Measurements from ENCODE around the gene TM9SF3. TPM values are rescaled to one million over a fixed set of nuclear protein-coding genes. Genes with fewer than 3 reads are reported as not detected.
"Not testable (repeated sequence)": the region's sequence is repeated elsewhere in the genome, so short reads cannot be mapped to it uniquely, and the experiment has no call there.

Gene TM9SF3
- total RNA-seq, 1 donor from 2014 or later: 109 TPM

DNA sequence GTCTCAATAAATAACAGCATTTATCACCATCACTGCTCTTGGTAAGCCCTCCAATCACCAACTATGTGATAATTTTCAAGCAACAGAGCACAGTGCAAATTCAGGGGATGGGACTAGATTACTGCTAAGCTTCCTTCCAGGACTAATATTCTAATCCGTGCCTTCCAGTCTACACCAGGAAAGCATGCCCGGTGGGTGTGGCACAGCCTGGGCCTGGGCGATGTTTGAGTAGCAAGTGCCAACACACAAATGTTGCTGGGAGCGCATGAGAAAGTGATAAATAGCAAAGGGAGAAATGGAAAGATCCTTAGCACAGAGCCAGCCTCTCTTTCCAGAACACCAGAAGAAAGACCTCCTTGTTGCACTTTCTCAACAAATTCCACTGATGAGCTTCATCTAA, 13.5 kb upstream of the TM9SF3 start:
- no peak for DNase-seq (ENCODE audit: low read depth)

DNA sequence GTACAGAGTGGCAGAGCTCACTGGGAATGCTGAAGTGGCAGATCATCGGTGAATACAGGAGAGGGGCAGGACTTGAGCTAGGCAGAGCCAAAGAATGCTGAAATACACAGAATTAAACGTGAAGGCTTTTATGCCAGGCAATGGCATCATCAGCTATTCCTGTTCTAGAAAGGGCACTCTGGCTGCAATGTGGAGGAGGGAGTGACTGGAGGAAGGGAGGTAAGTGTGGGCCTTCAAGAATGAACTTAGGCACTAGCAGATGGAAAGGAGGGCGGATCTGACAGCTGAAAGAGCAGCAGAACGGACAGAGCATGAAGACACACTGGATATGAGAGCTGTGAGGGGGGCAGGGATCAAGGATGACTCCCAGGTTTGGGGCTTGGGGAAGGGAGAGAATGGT, 12.0 kb upstream of the TM9SF3 start:
- DNase-seq (ENCODE audit: low read depth): peak; percentile 65

DNA sequence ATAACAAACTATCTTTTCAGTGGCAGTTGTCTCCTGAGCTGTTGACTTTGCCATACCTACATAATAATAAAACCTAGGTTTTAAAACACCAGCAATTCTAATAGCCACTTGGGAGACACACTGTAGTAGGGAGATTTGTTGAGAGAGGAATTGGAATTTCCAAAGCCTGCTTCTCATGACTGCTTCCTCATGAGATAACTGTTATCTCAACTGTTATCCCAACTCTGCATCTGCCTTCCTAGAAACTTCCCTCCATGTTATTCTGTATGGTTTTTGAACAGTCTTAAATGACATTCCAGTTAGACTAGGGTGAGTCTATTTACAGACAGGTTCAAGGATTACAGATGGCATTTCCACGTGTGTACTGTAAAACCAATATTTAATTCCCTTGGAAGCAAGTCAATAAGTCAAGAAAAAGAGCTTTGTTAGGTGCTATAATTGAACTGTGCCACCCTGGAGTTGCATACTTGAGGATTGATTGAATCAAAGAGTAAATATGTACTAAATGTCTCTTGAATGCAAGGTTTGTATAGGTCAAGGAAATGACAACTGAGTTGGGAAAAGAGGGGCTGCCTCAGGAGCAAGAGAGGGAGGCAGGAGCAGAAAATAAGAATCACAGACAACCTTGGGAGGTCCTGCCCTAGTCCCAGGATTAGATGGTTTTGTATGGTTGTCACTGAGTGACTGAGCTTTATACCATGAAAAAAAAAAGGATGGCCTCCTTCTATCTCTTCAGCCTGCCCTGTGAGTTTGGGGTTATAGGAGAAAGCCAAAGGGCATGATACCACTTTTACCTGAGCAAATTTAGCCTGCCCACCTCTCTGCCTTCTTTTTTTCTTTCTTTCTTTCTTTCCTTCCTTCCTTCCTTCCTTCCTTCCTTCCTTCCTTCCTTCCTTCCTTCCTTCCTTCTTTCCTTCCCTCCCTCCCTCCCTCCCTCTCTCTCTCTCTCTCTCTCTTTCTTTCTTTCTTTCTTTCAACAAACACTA, 9.9 kb upstream of the TM9SF3 start:
- DNase-seq (ENCODE audit: low read depth): peak; percentile 25

DNA sequence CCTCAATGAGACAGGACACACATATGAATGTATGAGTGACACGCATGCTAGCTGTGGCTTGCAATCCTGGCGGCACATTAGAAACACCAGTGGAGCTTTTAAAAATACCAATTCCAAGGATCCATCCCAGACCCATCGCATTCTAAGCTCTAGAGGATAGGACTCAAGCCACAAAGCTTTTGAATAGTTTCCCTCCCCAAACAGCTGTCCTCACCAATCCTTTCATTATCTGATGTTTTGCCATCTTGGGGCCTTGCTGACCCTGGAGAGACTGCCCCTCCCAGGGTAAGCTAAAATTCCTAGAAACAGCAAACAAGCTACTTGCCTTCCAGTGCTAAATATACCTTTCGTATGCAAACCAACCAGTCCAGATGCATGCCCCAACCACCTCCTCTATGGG, 8.9 kb upstream of the TM9SF3 start:
- DNase-seq (ENCODE audit: low read depth): peak; percentile 61

DNA sequence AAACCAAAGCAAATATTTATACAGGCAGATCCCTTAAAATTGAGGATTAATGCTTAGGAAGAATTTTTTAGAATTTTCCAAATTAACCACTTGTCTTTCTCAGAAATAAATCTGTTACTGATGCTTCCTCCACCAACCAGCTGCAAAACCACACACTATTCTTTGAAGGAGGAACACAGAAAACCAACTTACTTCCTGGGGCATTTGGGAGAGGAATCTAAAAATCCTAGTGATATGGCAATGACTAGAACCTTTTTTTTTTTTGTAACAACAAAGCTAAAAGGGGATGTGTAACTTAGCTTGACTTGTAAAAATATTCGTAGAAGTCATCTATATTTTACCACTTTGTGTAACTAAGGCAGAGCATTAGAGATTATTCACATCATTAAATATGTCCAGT, 5.1 kb upstream of the TM9SF3 start:
- no peak for DNase-seq (ENCODE audit: low read depth)

DNA sequence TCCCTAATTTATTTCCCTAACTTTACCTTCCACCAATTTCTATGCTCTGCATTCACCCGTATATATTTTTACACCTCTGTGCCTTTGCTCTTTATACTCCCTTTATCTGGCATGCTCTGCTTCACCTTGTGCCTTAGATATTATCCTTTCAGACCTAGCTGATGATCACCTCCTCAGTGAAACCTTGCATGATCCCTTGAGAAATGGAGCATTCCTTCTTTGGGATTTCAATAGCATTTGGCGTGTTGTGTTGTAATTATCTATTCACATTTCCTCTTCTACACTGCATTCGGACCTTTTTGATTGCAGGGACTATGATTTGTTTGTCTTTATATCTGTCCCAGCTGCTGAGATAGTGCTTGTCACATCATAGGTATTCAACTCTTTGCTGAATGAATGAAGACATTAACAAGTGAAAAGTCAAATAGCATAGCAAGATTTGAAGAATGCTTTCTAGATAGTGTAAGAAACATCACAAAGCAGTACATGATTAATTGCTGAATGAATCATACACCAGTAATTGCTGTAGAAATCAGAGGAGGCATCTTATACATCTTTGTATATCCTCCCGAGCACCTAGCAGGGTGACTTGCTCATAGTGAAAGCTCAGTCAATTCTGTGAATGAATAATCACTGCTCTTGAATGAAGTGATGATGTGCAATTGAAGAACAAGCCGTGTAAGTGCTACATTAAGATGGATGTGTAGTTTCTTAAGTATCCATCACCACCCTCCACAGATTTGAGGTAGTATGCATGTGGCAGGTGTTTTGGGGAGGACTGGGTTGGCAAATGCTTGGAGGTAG, 2.0 kb upstream of the TM9SF3 start:
- no peak for DNase-seq (ENCODE audit: low read depth)

DNA sequence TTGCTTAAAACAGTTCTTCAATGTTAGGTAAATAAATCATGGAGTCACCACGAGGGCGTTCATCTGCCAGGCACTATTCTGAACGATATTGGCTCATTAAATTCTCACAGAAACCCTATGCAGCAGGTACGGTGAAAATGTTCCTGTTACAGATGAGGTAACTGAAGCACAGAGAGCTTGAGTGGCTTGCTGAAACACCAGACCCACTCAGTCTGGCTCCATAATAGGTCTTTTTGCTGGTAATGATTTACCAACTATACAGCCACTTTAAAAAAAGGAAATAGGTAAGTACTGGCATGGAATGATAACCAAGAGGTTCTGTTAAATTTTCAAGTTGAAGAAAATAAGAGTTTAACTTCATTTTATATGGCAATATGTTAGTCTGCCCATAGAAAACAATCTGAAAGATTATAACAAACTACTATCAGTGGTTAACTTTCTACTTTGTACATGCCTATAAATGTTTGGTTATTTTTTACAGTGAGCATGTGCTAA, 1.3 kb upstream of the TM9SF3 start:
- DNase-seq (ENCODE audit: low read depth): no peak

DNA sequence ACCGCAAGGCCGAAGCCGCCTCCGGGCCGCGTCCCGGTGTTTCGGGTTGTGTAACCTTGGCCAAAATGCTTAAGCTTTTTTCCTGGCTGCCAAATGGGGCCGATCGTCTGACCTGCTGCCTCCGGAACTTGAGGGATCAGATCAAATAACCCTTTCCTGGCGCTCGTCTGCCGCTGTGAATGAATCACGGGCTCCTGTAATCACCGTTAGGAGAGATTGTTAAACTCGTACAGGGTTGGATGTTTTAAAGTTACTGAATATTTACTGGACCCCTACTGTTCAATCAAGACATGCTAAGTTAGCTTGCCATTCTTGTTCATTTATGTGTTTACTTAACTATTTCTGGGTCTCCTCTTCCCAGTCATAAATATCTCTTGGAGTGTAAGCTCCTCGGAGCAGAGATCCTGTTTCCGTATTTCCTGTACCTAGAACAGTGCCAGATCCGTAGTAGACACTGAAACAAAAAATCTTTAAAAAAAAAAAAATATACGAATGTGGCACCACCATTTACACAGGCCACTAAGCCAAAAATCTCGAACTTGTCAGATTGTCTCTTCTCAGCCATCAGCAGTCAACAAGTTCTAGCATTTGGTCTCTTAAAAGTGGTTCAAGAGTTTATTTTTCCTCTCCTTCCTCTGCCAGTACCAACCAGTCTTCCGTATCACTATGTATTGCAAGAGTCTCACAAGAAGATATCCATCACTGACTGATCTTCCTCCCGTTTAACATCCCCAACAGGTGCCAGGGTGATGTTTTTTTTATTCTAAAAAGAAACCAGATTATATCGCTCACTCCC, 650 bp upstream of the TM9SF3 start:
- peak; percentile 84 for DNase-seq (ENCODE audit: low read depth)

DNA sequence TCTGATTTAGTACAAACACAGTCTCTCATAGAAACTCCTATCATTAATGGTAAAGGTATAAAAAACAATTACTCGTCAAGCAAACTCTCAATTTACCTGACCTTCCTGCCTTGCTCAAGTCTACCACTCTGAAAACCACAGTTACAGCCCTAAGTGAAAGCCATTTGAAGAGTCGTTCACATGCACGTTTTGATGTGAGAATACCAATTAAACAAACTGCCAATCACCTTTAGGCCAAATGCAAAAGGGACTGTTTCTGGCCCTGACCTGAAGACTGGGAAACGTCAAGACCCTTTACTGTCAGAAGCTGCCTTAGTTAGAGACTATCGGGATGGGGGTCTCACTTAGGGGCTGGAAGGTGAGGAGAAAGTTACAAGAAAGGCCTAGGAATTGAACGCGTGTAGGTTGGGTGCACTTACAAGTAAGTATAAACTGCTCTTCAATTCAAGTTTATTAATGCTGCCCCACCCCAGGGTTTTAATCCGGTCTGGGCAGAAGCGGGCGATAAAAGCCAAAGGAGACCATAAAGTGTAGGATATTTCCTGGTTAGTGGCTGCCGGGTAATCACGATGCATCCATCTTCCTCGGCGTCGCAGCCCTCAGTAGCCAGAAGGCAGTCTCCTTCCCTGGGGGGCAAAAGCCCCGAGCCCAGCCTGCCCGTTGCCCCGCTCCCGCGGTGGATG, 935 bp downstream of the TM9SF3 start:
- DNase-seq (ENCODE audit: low read depth): no peak

DNA sequence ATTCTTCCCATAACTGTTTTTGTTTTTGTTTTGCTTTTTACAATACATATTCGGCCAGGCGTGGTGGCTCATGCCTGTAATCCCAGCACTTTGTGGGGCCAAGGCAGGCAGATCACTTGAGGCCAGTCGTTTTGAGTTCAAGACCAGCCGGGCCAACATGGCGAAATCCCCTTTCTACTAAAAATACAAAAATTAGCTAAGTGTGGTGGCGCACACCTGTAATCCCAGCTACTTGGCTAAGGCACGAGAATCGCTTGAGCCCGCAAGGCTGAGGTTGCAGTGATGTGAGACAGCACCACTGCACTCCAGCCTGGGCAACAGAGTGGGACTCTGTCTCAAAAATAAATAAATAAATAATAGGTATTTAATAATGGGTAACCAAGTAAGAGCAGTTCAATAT, 2.3 kb downstream of the TM9SF3 start:
- no peak for DNase-seq (ENCODE audit: low read depth)

DNA sequence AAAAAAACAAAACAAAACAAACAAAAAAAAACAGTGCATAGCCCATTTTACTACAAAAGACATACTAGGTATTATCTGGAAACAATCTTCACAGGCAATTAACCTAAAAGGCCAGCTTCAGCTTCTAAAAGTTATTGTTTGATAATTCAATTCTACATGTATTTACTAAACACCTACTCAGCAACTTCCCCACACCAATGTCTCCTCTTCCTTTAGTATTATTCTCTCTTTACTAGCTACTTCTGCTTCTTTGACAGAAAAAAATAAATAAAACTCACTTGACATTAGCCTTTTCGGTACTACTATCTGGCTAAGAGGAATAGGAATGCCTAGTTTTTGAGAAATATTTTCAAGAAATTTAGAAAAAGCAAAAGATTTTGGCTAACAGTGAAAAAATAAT, 2.8 kb downstream of the TM9SF3 start:
- DNase-seq (ENCODE audit: low read depth): no peak

DNA sequence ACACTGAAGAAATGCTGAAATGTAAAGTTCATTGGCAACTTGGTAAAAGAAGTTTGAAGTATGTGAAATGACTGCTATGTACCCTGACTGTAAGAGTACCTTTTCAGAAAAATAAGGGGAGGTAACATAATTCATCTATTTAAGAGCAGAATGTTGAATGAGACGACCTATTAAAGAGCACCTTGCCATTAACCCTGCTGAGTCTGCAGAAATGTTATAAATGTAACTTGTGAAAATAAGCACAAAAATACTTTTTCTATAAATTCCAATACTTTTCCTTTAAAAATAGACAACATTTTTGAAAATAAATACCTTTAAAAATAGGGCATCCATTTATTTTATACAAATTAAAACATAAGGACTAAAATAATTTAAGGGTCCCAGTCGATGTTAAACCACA, 7.7 kb downstream of the TM9SF3 start:
- DNase-seq (ENCODE audit: low read depth): no peak

DNA sequence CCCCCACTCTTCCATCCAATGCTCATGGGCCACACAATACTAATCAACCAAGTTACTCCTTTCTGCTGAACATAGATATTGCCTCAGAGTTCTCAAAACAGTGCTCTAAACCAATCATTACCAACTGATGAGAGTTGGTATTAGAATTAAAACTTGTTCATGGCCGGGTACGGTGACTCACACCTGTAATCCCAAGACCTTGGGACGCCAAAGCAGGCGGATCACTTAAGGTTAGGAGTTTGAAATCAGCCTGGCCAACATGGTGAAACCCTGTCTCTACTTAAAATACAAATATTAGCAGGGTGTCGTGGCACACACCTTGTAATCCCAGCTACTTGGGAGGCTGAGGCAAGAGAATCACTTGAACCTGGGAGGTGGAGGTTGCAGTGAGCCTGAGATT, 8.2 kb downstream of the TM9SF3 start:
- DNase-seq (ENCODE audit: low read depth): no peak

DNA sequence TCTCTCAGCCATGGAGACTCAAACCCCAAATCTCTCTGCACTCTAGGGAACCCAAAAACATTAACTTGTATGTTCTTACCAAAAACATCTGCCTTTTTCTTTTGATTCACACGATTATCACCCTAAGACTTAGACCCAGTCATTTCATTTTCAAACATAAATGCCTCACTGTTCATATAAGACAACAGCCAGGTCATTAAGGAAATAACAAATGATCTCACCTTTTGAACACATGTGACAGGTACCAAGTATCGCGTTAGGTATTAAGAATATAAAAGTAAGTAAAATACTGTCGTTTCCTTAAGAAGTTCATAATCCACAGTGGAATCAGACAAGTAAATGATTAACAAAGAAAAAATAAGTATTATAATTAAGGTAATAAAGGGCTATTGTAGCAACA, 8.8 kb downstream of the TM9SF3 start:
- DNase-seq (ENCODE audit: low read depth): no peak

DNA sequence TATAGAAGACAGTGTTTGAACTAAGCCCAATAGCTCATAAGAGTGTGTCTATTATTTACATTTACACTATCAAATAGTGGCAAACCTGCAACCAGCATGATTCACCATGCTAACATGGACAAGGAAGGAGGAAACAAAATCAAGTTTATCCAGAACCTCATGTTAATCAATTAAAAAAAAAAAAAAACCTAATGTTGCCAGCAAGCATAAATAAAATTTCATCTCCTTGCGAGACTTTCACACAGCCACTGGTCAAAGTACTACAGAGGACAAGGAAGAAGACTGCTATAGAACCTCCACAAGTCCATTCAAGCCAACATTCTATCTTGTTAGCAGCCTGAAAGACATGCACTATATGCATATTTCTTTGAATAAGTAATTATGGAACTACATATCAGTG, 9.7 kb downstream of the TM9SF3 start:
- no peak for DNase-seq (ENCODE audit: low read depth)

DNA sequence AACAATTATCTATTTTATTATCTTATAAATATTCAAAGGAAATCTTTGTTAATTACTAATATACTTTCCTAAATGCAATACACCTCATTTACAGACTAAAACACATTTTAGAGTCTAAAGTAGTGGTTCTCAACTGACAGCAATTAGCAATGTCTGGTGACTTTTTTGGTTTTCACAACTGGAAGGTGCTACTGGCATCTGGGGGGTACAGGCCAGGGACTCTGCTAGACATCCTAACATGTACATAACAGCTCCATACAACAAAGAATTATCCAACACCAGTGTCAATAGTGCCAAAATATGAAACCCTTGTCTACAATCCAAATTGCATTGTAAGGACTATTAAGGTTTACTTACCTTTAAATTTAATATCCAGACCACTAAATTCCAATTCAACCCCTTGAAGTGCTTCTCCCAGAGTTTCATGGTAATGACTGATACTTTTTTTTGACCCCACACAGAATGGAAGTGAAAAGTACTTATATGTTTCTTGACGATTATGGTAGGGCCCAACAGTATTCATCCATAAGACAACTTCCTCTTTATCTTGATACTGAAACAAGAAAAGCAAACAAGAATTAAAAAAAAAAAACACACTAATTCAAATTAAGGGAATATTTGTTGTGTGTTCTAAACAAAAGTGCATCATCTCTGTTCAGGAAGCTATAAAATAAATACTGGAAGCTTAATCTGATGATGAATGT, 10.4 kb downstream of the TM9SF3 start:
- no peak for DNase-seq (ENCODE audit: low read depth)

DNA sequence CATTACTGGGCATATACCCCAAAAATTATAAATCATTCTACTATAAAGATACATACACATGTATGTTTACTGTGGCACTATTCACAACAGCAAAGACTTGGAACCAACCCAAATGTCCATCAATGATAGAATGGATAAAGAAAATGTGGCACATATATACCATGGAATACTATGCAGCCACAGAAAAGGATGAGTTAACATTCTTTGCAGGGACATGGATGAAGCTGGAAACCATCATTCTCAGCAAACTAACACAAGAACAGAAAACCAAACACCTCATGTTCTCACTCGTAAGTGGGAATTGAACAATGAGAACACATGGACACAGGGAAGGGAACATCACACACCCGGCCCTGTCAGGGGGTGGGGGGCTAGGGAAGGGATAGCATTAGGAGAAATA, 12.2 kb downstream of the TM9SF3 start:
- not testable (repeated sequence) for DNase-seq (ENCODE audit: low read depth)

DNA sequence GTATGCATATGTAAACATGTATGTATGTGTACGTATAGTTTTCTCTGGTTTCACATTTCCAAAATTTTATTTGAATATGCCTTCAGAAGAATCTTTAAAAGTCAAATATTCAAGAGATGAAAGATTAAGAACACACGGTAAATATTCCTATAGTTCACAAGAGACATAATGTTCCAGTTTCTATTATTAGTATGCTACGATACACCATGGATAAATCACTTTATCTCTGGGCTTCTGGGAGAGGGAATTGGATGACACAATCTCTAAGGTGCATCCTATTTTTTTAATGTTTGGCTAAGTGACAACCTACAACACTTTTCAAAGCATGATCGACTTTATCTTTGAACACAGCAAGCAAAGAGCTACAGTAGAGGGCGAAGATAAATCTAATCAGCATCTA, 13.8 kb downstream of the TM9SF3 start:
- DNase-seq (ENCODE audit: low read depth): no peak

DNA sequence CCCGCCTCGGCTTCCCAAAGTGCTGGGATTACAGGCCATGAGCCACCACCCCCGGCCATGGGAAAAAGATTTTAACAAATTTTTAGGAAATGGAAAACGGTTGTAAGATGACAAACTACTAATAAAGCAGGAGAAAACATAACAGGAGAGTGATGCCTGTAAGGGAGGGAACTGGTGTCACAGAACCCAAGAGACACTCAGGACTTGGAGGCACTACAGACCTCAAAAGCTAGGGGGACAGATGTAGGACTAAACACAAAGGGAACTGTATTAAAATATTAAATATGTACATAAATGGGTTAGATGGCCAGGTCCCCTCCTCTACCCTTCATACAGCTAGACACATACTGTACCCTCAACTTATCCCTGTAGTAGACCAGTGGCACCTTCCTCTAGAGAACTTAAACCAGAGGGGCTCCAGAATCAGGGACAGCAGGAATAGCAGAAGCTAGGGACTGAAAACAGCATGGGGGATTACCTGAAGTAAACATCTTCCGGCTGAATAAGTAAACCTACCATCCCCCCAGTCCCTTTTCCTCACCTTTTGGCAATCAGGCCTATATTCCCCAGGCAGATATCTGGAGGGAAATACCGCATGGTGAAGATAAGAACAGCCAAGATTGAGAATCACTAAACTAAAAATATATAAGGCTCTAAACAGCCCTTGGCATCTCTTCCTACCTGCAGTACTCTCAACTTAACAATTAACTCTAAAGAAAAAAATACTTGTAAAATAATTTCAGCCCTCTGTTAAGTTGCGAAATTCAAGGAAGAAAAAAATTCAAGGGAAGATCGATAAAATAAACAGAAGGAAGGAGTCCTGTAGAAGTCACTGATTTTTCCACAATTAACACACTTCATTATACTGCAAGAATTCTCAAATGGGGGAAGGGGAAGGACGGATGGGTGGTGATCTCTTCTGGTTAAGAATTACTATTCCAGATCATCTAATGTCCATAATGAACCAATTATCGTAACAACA, 15.5 kb downstream of the TM9SF3 start:
- DNase-seq (ENCODE audit: low read depth): no peak
